DMS 273 (cell line): ENCODE data around the gene ZBTB20.

ENCODE experiments used
- DNase-seq: peaks from one replicate; lab custom pipeline; 2025; ENCODE audit not compliant: unreplicated experiment; lab: John Stamatoyannopoulos, UW

The ZBTB20 gene

DNA sequence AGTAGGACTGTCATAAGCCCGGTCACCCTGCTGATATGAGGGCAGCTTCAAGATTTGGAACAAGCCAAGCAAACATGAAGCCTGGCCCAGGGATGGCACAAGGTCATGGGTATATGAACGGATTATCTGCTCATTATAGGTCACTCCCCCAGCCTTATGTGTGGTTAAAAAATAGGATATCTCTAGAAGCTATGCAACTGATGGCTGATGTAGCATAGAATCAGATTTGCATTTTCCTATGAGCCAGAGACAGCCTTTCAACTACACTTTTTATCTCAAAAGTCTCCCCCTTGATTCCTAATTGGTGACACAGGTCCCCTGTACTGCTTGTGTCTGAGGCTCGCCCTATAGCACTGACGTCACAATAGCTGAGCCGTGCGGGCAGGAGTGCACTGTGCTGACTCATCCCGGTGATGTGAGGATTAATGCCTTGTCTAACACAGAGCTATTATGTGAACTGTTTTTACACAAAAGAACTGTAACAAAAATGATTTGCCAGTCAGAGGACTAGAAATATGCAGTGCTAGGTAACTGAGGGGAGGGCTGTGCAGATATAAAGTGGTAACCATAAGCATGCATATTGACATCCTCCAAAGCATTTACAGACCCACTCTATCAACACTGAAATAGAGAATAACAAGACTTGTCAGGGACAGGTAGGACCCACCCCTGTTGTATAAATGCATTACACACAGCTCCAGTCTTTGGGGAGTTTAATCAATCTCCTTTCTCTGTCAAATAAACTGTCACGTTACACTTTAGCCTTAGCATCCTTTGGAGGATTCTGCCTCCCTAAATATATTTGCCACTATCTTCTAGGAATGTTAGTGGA lies 648.3 kb downstream of the ZBTB20 start:
- DNase-seq = no peak

GRCh38 chr3:114496874-114497273 lies 650.2 kb downstream of the ZBTB20 start:
- DNase-seq = peak; percentile 33

GRCh38 chr3:114496466-114496865 lies 650.6 kb downstream of the ZBTB20 start:
- no peak for DNase-seq

- DNase-seq = peak; percentile 71
Measured at GRCh38 chr3:114496021-114496434, 651.1 kb downstream of the ZBTB20 start.

DNA sequence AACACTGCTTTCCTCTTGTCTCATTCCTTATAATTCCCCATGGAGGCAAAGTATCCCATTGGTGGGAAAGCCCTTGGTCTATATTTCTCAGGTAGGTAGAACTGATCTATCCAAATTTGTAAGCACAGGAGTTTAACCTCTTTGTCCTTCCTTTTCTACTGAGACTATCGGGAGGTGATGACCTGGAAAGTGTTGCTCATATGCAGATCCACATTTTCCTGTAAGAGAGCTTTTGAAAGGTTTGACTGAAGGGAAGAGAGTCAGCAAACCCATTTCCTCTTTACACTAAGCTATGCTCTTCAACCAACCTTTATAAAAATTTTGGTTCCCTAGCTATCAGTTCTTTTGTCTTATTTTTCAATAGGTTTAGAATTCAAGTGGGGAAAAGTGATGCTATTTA lies 652.6 kb downstream of the ZBTB20 start:
- DNase-seq = no peak

- DNase-seq = no peak
Measured at GRCh38 chr3:114490829-114491228, 656.3 kb downstream of the ZBTB20 start.

DNA sequence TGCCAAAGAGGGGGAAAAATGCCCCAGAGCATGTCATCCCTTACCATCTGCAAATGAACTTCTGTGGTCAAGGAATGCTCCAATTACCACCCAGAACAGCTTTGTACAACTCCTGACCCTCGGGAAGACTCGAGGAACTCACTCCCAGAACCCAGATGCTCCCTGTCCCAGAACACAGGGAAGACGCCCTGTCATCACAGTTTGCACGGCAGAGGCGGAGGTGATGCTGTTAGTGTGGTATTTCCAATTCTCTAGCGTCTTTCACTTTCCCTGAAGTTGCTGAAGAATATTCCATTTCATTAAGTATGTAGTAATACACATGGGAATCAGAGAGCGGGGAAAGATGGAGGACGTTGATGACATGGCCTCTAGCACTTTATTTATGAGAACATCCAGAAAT lies 659.6 kb downstream of the ZBTB20 start:
- no peak for DNase-seq

- no peak for DNase-seq
Measured at GRCh38 chr3:114484919-114485318, 662.2 kb downstream of the ZBTB20 start.

DNA sequence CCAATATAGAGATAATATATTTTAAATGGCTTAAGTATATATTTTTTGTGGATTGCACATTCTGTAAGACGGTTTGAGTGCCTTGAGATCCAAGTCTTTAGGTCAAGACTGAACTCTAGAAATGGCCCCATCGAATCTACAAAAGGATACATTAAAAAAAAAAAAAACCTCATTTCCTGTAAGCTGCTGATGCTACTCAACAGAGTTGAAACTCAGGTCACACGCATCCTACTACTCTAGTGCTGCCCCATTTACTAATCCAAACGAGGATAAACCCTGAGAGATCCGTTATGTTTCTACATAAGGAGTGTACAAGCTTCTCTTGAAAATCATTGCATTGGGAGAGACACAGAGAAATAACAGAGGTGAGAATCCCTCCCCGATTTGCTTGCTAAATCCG lies 666.0 kb downstream of the ZBTB20 start:
- no peak for DNase-seq

DNA sequence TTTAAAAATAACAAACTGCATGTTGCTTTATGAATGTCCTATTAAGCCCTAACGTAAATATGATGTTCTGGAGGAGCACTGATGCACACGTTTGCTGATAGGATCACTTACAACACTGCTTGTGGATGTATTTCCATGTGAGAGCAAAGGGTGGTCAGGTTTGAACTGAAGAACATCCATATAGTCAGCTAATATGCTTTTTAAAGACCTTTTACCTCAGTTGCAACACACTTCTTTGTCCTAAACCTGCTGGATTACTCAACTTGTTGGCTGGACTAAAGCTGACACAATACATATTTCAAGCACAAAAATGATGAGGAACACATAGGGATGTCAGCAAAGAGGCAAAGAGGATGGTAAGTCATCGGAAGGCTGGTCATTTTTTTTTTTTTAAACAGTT lies 666.6 kb downstream of the ZBTB20 start:
- no peak for DNase-seq

GRCh38 chr3:114478801-114479200 lies 668.3 kb downstream of the ZBTB20 start:
- DNase-seq = no peak

GRCh38 chr3:114476511-114476910 lies 670.6 kb downstream of the ZBTB20 start:
- no peak for DNase-seq

DNA sequence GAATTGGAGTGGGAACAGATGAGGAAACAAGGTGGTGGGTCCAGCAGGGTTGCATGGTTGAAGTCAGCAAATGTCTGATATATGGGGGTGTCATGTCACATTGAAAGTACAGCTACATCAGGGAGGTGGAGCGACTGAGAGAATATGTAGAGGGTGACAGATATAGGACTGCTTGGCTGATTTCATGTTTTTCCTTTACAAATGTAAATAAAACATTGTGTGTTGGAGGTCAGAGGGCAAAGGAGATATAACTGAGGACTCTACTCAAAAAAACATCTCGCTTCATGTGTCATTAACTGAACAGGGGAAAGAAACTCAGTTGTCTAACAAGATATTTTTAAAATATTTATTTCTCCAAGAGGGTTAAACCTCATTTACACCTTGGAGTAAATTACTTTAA lies 675.6 kb downstream of the ZBTB20 start:
- no peak for DNase-seq

- no peak for DNase-seq
Measured at GRCh38 chr3:114469070-114469469, 678.0 kb downstream of the ZBTB20 start.

DNA sequence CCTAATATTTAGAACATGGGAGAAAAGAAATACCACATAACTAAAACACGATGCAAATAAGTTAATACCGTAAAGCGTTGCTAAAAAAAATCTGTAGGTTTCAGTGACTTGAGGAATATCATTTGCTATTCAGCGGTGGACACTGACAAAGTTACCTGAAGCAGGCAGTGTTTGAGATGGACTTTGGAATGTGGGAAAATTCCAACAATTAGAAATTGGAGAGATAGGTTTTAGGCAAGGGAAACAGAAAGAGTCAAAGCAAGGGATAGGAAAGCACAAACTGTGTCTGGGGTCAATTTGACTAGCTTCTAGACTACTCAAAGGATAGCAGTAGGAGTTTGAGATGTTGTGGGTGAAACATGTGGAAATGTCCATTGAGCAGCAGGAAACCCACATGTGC lies 680.3 kb downstream of the ZBTB20 start:
- DNase-seq = no peak

DNA sequence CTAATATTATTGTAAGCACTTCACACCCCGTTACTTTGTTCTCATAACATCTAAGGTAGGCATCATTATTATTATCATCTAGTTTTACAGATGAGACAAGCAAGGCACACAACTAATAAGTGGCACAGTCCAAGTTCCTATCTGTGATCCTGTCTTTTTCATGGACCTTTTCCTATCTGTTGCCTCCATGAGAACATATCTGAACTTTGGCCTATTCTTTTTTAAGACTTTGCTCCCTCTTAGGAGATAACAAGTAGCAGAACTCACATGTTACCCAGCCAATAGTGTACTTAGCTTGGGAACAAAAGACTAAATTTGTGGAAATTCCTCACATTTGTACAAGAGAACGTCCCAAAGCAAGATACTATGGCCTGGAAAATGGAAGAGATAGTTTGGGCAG lies 680.8 kb downstream of the ZBTB20 start:
- no peak for DNase-seq

DNA sequence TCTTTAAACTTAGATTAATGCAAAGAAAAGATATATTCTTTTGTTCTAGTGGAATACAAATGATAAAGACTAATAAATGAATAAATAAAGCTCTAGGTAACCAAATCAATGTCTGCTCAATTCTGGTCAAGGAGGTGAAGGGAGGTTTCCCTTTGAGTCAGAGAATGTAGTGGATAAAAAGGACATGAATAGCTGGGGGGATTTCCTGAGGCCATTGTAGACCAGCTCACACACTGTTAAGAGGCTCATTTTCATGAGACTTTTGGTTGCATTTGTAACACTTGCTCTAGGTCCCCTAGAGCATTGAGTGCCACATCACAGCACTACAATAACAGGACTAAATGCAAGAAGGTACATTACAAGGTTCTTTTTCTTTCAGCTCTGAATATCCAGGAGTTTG lies 682.5 kb downstream of the ZBTB20 start:
- DNase-seq = no peak

DNA sequence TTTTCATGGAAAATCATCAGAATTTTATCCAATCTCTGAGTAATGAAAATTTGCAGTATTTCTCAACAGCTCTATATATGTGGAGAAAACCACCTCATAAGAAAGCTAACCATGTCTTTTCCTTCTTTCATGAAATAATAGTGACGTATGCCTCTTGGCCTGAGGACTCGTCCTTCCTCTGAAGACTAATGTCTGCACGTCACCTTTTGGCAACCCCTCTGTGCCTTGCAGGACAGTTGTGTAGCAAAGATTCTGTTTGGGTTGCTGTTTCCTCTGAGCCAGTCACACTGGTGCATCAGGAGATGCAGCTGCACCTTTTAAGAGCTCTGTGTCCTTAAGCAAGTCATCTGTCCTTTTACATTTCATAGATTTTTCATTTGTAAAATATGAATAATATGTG lies 684.3 kb downstream of the ZBTB20 start:
- no peak for DNase-seq

DNA sequence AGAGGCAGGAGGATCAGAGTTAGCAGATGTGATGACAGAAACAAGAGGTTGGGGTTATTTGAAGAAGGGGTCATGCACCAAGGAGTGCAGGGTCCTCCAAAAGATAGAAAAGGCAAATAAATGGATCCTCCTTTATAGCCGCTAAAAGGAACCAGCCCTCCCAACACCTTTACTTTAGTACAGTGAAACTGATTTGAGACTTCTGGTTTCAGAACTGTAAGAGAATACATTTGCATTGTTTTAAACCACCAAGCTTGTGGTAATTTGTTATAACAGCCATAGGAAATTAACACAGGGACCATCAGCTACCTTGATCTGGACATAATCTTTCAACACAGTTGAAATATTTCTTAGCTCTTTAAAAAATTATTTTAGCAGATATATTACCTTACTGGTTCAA lies 686.6 kb downstream of the ZBTB20 start:
- no peak for DNase-seq

DNA sequence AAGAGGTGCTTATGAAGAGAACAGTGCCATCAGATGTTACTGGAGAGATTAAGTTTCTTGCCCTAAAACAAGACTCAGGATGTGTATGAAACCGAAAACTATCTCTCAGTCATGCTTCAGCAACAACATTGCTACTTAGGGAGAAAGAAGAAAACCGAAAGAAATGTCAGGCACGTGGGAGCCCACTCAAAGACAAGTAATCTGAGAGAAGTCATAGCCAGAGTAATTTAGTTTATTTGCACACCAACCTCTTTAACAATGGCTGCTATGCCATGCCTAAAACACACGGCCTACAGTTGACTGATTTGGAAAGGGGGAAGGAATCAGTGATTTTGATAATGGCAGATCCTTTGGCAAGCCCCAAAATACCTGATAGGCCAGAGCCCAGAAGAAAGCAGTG lies 690.3 kb downstream of the ZBTB20 start:
- DNase-seq = no peak

GRCh38 chr3:114455432-114455831 lies 691.7 kb downstream of the ZBTB20 start:
- DNase-seq = no peak

DNA sequence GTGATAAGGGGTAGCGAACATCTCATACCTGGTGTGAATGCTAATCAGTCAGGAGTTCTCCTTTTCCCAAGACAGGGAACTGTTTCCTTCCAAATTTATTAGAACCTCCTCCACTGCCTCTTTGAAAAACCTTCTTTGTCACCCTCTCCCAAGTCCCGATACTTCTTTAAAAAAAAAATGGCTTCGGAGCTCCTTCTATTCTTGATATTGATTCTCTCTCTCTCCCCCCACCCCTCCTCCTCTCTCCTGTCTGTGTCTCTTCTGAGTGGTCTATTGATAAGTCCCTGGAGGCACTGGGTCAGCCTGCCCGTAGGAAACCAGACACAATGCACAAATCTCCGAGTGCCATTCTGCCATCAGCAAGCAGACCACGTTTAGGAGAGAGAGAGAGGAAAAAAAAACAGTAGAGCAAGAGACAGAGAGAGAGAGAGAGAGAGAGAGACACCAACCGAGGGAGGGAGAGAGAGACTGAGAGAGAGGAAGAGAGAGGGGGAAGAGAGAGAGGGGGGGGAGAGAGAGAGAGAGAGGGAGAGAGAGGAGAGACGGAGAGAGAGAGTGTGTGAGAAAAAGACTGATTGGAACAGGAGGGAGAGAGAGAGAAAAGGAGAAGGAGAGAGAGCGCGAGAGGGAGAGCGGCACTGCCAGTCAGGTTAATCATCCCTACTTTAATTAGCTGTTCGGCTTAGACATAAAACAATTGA lies 692.4 kb downstream of the ZBTB20 start:
- peak; percentile 52 for DNase-seq
